RWPE2 (cell line): ENCODE results near the gene MUC5AC.

ENCODE experiments used
- ATAC-seq: fragments of 200-7000 bp; cut with Tn5 transposase; 3 replicates; pipeline ENCODE4 v1.9.1; 2021; ENCODE audit warnings: low read depth
- DNase-seq: peaks from one replicate; pipeline ENCODE4 v3.0.0-alpha.2; 2020; ENCODE audit warnings: low spot score
- H3K27ac ChIP-seq: fragments of 450-650 bp; 2 replicates; pipeline ENCODE4 v1.5.1; 2017; ENCODE audit warnings: mild to moderate bottlenecking; ENCODE audit not compliant: poor library complexity, severe bottlenecking
- H3K27me3 ChIP-seq: fragments of 250-450 bp; sonication (Bioruptor Pico); 2 replicates; pipeline ENCODE4 v1.5.1; 2021; ENCODE audit warnings: mild to moderate bottlenecking, moderate library complexity; ENCODE audit not compliant: insufficient read depth, poor library complexity, severe bottlenecking
- H3K36me3 ChIP-seq: fragments of 250-450 bp; sonication (Bioruptor Pico); 2 replicates; pipeline ENCODE4 v1.5.1; 2020; ENCODE audit warnings: low read depth, mild to moderate bottlenecking, moderate library complexity
- H3K4me1 ChIP-seq: fragments of 250-450 bp; sonication (Bioruptor Pico); 2 replicates; pipeline ENCODE4 v1.5.1; 2021; ENCODE audit warnings: mild to moderate bottlenecking, moderate library complexity; ENCODE audit not compliant: insufficient read depth, poor library complexity, severe bottlenecking
- H3K4me3 ChIP-seq: fragments of 250-450 bp; sonication (Bioruptor Pico); 2 replicates; pipeline ENCODE4 v1.5.1; 2021; ENCODE audit warnings: mild to moderate bottlenecking, moderate library complexity; ENCODE audit not compliant: severe bottlenecking
- H3K9me3 ChIP-seq: fragments of 250-450 bp; sonication (Bioruptor Pico); 2 replicates; pipeline ENCODE4 v1.5.1; 2021; ENCODE audit warnings: mild to moderate bottlenecking, moderate library complexity; ENCODE audit not compliant: severe bottlenecking
- CTCF ChIP-seq: fragments of 450-650 bp; IDR thresholded peaks from one replicate; pipeline ENCODE4 v1.5.1; 2017; ENCODE audit warnings: mild to moderate bottlenecking, moderate library complexity; ENCODE audit not compliant: poor library complexity, severe bottlenecking

The MUC5AC gene

GRCh38 chr11:1225386-1226225 is 67.9 kb downstream of the MUC5AC start:
- no peaks in the 10 kb centered on the region for H3K4me1 ChIP-seq
- H3K27me3 ChIP-seq, result peaks cover 30% of the 10 kb centered on the region
- ATAC-seq (no peak), DNase-seq (peak; percentile 62)
- H3K9me3 ChIP-seq, result no peaks in the 10 kb centered on the region
- TF ChIP-seq CTCF, result no peak
- H3K4me3 ChIP-seq, result no peak overlapping the region
- H3K27ac ChIP-seq, result no peak overlapping the region
- H3K36me3 ChIP-seq, result no peaks in the 10 kb centered on the region

DNA sequence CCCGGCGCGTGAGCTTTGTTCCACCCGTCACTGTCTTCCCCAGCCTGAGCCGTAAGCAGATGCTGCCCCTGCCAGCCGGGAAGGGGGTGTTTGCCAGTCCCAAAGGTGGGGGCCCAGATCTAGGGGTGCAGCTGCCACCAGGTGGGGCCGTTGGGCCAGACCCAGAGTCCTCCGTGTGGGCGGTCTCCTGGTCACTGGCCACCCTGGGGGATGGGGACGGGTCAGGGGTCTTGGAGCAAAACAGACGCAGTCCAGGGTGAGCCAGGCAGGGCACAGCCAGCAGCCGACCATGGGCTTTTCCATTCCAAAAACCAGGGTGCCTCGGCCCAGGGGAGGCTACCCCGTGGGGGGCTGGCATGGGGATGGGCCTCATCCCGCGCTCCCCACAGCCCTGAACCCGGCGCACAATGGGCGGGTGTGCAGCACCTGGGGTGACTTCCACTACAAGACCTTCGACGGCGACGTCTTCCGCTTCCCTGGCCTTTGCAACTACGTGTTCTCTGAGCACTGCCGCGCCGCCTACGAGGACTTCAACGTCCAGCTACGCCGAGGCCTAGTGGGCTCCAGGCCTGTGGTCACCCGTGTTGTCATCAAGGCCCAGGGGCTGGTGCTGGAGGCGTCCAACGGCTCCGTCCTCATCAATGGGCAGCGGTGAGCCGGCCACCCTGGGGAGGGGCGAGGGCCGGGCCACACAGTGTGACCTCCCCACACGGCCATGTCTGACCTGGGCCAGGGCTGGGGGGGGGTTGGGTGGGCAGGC is 68.7 kb downstream of the MUC5AC start:
- no peak overlapping the region for H3K4me3 ChIP-seq
- H3K36me3 ChIP-seq, result no peaks in the 10 kb centered on the region
- H3K9me3 ChIP-seq, result no peaks in the 10 kb centered on the region
- ATAC-seq, result no peak
- peaks cover 35% of the 10 kb centered on the region for H3K27me3 ChIP-seq
- DNase-seq, result peak; percentile 53
- H3K4me1 ChIP-seq, result no peaks in the 10 kb centered on the region
- TF ChIP-seq CTCF, result no peak
- no peak overlapping the region for H3K27ac ChIP-seq

- DNase-seq, result peak; percentile 48
- TF ChIP-seq CTCF, result no peak
Observed at GRCh38 chr11:1226986-1227550, 69.3 kb downstream of the MUC5AC start.

DNA sequence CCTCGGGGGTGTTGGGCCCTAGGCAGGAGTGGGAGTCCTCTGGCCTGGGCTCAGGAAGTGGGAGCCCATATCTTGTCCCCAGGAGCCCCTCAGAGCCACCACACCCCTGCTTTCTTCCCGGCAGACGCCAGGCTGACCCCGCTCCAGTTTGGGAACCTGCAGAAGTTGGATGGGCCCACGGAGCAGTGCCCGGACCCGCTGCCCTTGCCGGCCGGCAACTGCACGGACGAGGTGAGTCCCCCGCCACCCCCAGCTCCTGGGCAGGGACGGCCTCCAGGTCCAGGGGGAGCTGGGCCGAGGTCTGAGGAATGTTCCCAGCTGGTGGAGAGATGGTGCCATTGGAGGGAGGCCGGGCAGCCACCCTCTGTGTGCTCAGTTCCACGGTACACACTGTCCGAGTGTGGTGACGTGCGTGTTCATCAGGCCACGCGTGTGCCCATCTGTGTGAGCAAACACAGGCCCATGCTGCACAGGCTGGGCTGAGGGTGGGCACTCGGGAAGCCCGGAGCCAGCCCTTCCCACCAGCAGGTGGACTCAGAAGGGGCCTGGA is 69.9 kb downstream of the MUC5AC start:
- DNase-seq (peak; percentile 64), ATAC-seq (no peak)
- no peaks in the 10 kb centered on the region for H3K4me1 ChIP-seq
- no peaks in the 10 kb centered on the region for H3K36me3 ChIP-seq
- H3K4me3 ChIP-seq, result no peak overlapping the region
- H3K9me3 ChIP-seq, result no peaks in the 10 kb centered on the region
- peaks cover 36% of the 10 kb centered on the region for H3K27me3 ChIP-seq
- TF ChIP-seq CTCF, result no peak
- H3K27ac ChIP-seq, result no peak overlapping the region

More at GRCh38 chr11:1226986-1227550, 69.3 kb downstream of the MUC5AC start:
- H3K4me1 ChIP-seq, result no peaks in the 10 kb centered on the region
- H3K27ac ChIP-seq, result no peak overlapping the region
- H3K36me3 ChIP-seq, result no peaks in the 10 kb centered on the region
- no peak for ATAC-seq
- H3K27me3 ChIP-seq, result peaks cover 35% of the 10 kb centered on the region
- no peaks in the 10 kb centered on the region for H3K9me3 ChIP-seq
- no peak overlapping the region for H3K4me3 ChIP-seq
